ENCODE measurements around the gene NELL2. TPM values are rescaled to one million over a fixed set of nuclear protein-coding genes. Genes with fewer than 3 reads are reported as not detected.

Gene NELL2
- total and polyA plus RNA-seq, 10 of the 15 experiments (the other 5 are each of a cell fraction or from before 2014, with no cell fraction given), result 0.27 to 2.3 (median 0.76) TPM

GRCh38 chr12:44738051-44738450, 138.1 kb downstream of the NELL2 start:
- no peak for FAIRE-seq
- Histone ChIP-seq H2AFZ (ENCODE audit: control insufficient read depth, low read depth, low read length) (no peak overlapping the region), H3K9me3 (replicated peaks; ENCODE audit: control insufficient read depth, insufficient read depth, low read length) (no peaks in the 10 kb centered on the region), H3K79me2 (ENCODE audit: control insufficient read depth, insufficient read depth, low read length) (no peaks in the 10 kb centered on the region), H3K4me3 (no peak overlapping the region), H4K20me1 (ENCODE audit: control insufficient read depth, insufficient read depth) (no peaks in the 10 kb centered on the region), H3K27ac (ENCODE audit: control insufficient read depth, insufficient read depth) (no peak overlapping the region), H3K9ac (ENCODE audit: control insufficient read depth, insufficient read depth, low read length) (no peak overlapping the region), H3K27me3 (replicated peaks in 1 of 2; ENCODE audit: control insufficient read depth in 2 of 2, insufficient read depth in 2 of 2, low read length in 1 of 2) (no peaks in the 10 kb centered on the region), H3K36me3 (ENCODE audit: control insufficient read depth in 2 of 2, insufficient read depth in 2 of 2, low read length in 1 of 2) (no peaks in the 10 kb centered on the region), H3K4me1 (ENCODE audit: control insufficient read depth, insufficient read depth, low read length) (no peaks in the 10 kb centered on the region), H3K4me2 (ENCODE audit: control insufficient read depth, insufficient read depth) (no peak overlapping the region)
- CTCF ChIA-PET, result no interaction called here
- no TSS peak for BruUV-seq (replicated peaks)
- POLR2A ChIA-PET, result no interaction called here
- WGBS (ENCODE audit: insufficient coverage, insufficient replicate concordance, low lambda C conversion rate, missing lambda C conversion rate), result 3% methylated on average over 1 of the region's 1 CpG
- no peak for TF ChIP-seq EP300 (IDR thresholded peaks at IDR 0.05; ENCODE audit: borderline replicate concordance in 1 of 2, control insufficient read depth in 1 of 2, low read depth in 2 of 2, low read length in 2 of 2)
- TF ChIP-seq FOS (IDR thresholded peaks at IDR 0.05; ENCODE audit: borderline replicate concordance, extremely low read depth, insufficient read length), result no peak
- TF ChIP-seq PBX3 (IDR thresholded peaks at IDR 0.05; ENCODE audit: insufficient replicate concordance, low read depth, low read length), result no peak
- no peak for TF ChIP-seq EED (IDR thresholded peaks at IDR 0.05; ENCODE audit: low read depth)
- TF ChIP-seq PAX8 (IDR thresholded peaks at IDR 0.05), result no peak
- no peak for TF ChIP-seq TARDBP (IDR thresholded peaks at IDR 0.05; ENCODE audit: borderline replicate concordance)
- no peak for TF ChIP-seq JUND (IDR thresholded peaks at IDR 0.05; ENCODE audit: low read depth, low read length)
- no peak for TF ChIP-seq KAT2A (conservative IDR thresholded peaks at IDR 0.05; ENCODE audit: control insufficient read depth, low read depth, low read length)
- no peak for TF ChIP-seq CEBPB (IDR thresholded peaks at IDR 0.05; ENCODE audit: borderline replicate concordance in 1 of 2, low read depth in 2 of 2, low read length in 2 of 2)
- TF ChIP-seq MLLT1 (IDR thresholded peaks at IDR 0.05), result no peak
- no peak for TF ChIP-seq RAD21 (IDR thresholded peaks at IDR 0.05; ENCODE audit: insufficient read depth, low read depth, low read length)
- no peak for ATAC-seq
- intact Hi-C loops (cut with micrococcal nuclease; ENCODE audit: unreplicated experiment), result no loop called here
- RAD21 ChIA-PET (ENCODE audit: unreplicated experiment), result no interaction called here
- in situ Hi-C loops (cut with MboI), result no loop called here
- no peak for DNase-seq (ENCODE audit: low read depth, low spot score)
- SMC1A ChIA-PET (ENCODE audit: uncharacterized antibody, unreplicated experiment), result no interaction called here
